Measurements from ENCODE around the gene BAG2. TPM values are rescaled to one million over a fixed set of nuclear protein-coding genes. Genes with fewer than 3 reads are reported as not detected.

BAG2 gene
- total and polyA plus RNA-seq, 10 of the 15 experiments (the other 5 are each of a cell fraction or from before 2014, with no cell fraction given): 7.7 to 17.6 (median 9.6) TPM

GRCh38 chr6:57165080-57165479 lies 7.0 kb upstream of the BAG2 start (continued):
- no peak for TF ChIP-seq TCF7 (IDR thresholded peaks at IDR 0.05; ENCODE audit: borderline replicate concordance)
- TF ChIP-seq STAT3 (IDR thresholded peaks at IDR 0.05; ENCODE audit: low read depth, low read length): no peak
- no peak for TF ChIP-seq RELB (IDR thresholded peaks at IDR 0.05; ENCODE audit: low read depth)
- TF ChIP-seq, protein P1, sequence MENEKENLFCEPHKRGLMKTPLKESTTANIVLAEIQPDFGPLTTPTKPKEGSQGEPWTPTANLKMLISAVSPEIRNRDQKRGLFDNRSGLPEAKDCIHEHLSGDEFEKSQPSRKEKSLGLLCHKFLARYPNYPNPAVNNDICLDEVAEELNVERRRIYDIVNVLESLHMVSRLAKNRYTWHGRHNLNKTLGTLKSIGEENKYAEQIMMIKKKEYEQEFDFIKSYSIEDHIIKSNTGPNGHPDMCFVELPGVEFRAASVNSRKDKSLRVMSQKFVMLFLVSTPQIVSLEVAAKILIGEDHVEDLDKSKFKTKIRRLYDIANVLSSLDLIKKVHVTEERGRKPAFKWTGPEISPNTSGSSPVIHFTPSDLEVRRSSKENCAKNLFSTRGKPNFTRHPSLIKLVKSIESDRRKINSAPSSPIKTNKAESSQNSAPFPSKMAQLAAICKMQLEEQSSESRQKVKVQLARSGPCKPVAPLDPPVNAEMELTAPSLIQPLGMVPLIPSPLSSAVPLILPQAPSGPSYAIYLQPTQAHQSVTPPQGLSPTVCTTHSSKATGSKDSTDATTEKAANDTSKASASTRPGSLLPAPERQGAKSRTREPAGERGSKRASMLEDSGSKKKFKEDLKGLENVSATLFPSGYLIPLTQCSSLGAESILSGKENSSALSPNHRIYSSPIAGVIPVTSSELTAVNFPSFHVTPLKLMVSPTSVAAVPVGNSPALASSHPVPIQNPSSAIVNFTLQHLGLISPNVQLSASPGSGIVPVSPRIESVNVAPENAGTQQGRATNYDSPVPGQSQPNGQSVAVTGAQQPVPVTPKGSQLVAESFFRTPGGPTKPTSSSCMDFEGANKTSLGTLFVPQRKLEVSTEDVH (IDR thresholded peaks at IDR 0.05; ENCODE audit: low read depth, partially characterized antibody): no peak
- TF ChIP-seq GABPA (IDR thresholded peaks at IDR 0.05; ENCODE audit: low read depth): no peak

All from GM12878 (cell line).